A549 (cell line): ENCODE data around the gene APP. TPM values are rescaled to one million over a fixed set of nuclear protein-coding genes. Genes with fewer than 3 reads are reported as not detected.

ENCODE experiments used
- ATAC-seq, 2 experiments: fragments of 200-7000 bp in 1 of 2; fragments of >200 bp in 1 of 2; cut with Nextera tagmentation in 1 of 2; cut with Tn5 transposase in 1 of 2; 3 replicates each; pipeline versions ENCODE4 v1.8.0 to v1.9.1; 2018 to 2020; ENCODE audit warnings: mild to moderate bottlenecking in 1 of 2, moderate library complexity in 1 of 2
- CTCF ChIA-PET: fragments of 300-600 bp; sonication (Branson Sonifier 250); formaldehyde crosslinking; extraction: SDS; loops from one replicate; lab custom pipeline; 2021; ENCODE audit warnings: antibody characterized with exemption, inconsistent platforms; lab: Yijun Ruan, JAX
- POLR2A ChIA-PET: fragments of 350-600 bp; formaldehyde crosslinking; extraction: SDS; loops from one replicate; lab custom pipeline; 2021; ENCODE audit warnings: antibody characterized with exemption, inconsistent platforms; lab: Yijun Ruan, JAX
- DNase-seq, 2 experiments: peaks; one replicate each; pipeline versions ENCODE4 v3.0.0 to v3.0.0-alpha.2; 2011 to 2016; ENCODE audit warnings: low read depth in 1 of 2, low spot score in 1 of 2
- FAIRE-seq: peaks from 2 replicates; lab custom pipeline; 2011; peaks lifted over from hg19 to GRCh38; lab: Jason Lieb, UNC
- H3K27ac ChIP-seq, 2 experiments: fragments of >200 bp; sonication (Bioruptor Twin); formaldehyde crosslinking; 3 replicates each; pipeline ENCODE4 v1.5.1; 2016 to 2017
- H3K4me1 ChIP-seq: fragments of >200 bp; sonication (Bioruptor Twin); formaldehyde crosslinking; 3 replicates; pipeline ENCODE4 v1.6.1; 2016
- H3K4me2 ChIP-seq: fragments of >200 bp; sonication (Bioruptor Twin); formaldehyde crosslinking; 3 replicates; pipeline ENCODE4 v1.6.1; 2016
- H3K4me3 ChIP-seq: fragments of >200 bp; sonication (Bioruptor Twin); formaldehyde crosslinking; 3 replicates; pipeline ENCODE4 v1.5.1; 2016
- H3K9me3 ChIP-seq: fragments of >200 bp; sonication (Bioruptor Twin); formaldehyde crosslinking; 3 replicates; pipeline ENCODE4 v1.6.1; 2016
- BHLHE40 ChIP-seq: IDR thresholded peaks from 2 replicates; pipeline ENCODE4 v1.6.1; 2012; ENCODE audit warnings: low read depth, low read length, inconsistent platforms
- CBX2 ChIP-seq: fragments of 200-600 bp; sonication (generic); IDR thresholded peaks from 2 replicates; pipeline ENCODE4 v1.6.1; 2016; ENCODE audit warnings: low read depth, mild to moderate bottlenecking, borderline replicate concordance
- CEBPB ChIP-seq, 2 experiments: fragments of >200 bp in 1 of 2; sonication (Bioruptor Twin) in 1 of 2; formaldehyde crosslinking in 1 of 2; IDR thresholded peaks; 2 replicates each; pipeline ENCODE4 v1.6.1; 2012 to 2016
- CHD2 ChIP-seq: fragments of 150-350 bp; IDR thresholded peaks from 2 replicates; pipeline ENCODE4 v1.6.1; 2014; ENCODE audit warnings: low read length; ENCODE audit not compliant: partially characterized antibody
- FOSL2 ChIP-seq, 2 experiments: fragments of 450-650 bp in 1 of 2; fragments of >200 bp in 1 of 2; sonication (Bioruptor Twin) in 1 of 2; formaldehyde crosslinking; IDR thresholded peaks; 2 replicates each; pipeline versions ENCODE4 v1.5.0 to v1.6.1; 2016 to 2020; ENCODE audit warnings: mild to moderate bottlenecking in 1 of 2, moderate library complexity in 1 of 2
- GATA3 ChIP-seq: IDR thresholded peaks from 2 replicates; pipeline ENCODE4 v1.6.1; 2012; ENCODE audit warnings: borderline replicate concordance
- HDAC2 ChIP-seq: fragments of 200-600 bp; sonication (generic); IDR thresholded peaks from 2 replicates; pipeline ENCODE4 v1.6.1; 2016
- JUNB ChIP-seq: fragments of >200 bp; sonication (Bioruptor Twin); formaldehyde crosslinking; IDR thresholded peaks from 2 replicates; pipeline ENCODE4 v1.6.1; 2016
- KDM1A ChIP-seq: fragments of 200-600 bp; sonication (generic); IDR thresholded peaks from 2 replicates; pipeline ENCODE4 v1.6.1; 2016; ENCODE audit warnings: low read depth, mild to moderate bottlenecking
- KDM5A ChIP-seq: fragments of 200-600 bp; sonication (generic); IDR thresholded peaks from 2 replicates; pipeline ENCODE4 v1.6.1; 2016; ENCODE audit warnings: antibody characterized with exemption, mild to moderate bottlenecking
- MAFK ChIP-seq: fragments of 450-650 bp; IDR thresholded peaks from 2 replicates; pipeline ENCODE4 v1.6.1; 2014; ENCODE audit not compliant: partially characterized antibody
- MYC ChIP-seq: IDR thresholded peaks from 2 replicates; pipeline ENCODE4 v1.6.1; 2012; ENCODE audit warnings: mild to moderate bottlenecking, inconsistent platforms, low read length, improper control_type of control experiment, borderline replicate concordance
- NFE2L2 ChIP-seq: fragments of 150-350 bp; conservative IDR thresholded peaks from 2 replicates; pipeline ENCODE4 v1.6.1; 2014; ENCODE audit warnings: low read length
- NR3C1 ChIP-seq: fragments of >200 bp; sonication (Bioruptor Twin); formaldehyde crosslinking; IDR thresholded peaks from 3 replicates; pipeline ENCODE4 v1.6.1; 2017
- PHF8 ChIP-seq: fragments of 200-600 bp; sonication (generic); IDR thresholded peaks from 2 replicates; pipeline ENCODE4 v1.6.1; 2016; ENCODE audit warnings: low read depth, mild to moderate bottlenecking, antibody characterized with exemption, moderate library complexity, borderline replicate concordance
- RAD21 ChIP-seq, 2 experiments: fragments of >200 bp in 1 of 2; sonication (Bioruptor Twin) in 1 of 2; formaldehyde crosslinking in 1 of 2; IDR thresholded peaks in 1 of 2; conservative IDR thresholded peaks in 1 of 2; 2 replicates in 1 of 2; 3 replicates in 1 of 2; pipeline ENCODE4 v1.6.1; 2012 to 2018; ENCODE audit warnings: inconsistent platforms in 1 of 2
- RCOR1 ChIP-seq: fragments of 150-350 bp; IDR thresholded peaks from 2 replicates; pipeline ENCODE4 v1.6.1; 2014; ENCODE audit warnings: antibody characterized with exemption, low read length, low read depth
- RNF2 ChIP-seq: fragments of 200-600 bp; sonication (generic); IDR thresholded peaks from 2 replicates; pipeline ENCODE4 v1.6.1; 2016; ENCODE audit warnings: low read depth, mild to moderate bottlenecking, antibody characterized with exemption, moderate library complexity, borderline replicate concordance
- TP53 ChIP-seq: fragments of 250-450 bp; sonication (Bioruptor Pico); IDR thresholded peaks from 2 replicates; pipeline ENCODE4 v1.5.0; 2021; ENCODE audit warnings: mild to moderate bottlenecking, moderate library complexity
- ZC3H11A ChIP-seq: fragments of 450-650 bp; IDR thresholded peaks from 2 replicates; pipeline ENCODE4 v1.6.1; 2014; ENCODE audit warnings: antibody characterized with exemption, mild to moderate bottlenecking
- ZFP36 ChIP-seq: fragments of 450-650 bp; IDR thresholded peaks from 2 replicates; pipeline ENCODE4 v1.6.1; 2014; ENCODE audit warnings: borderline replicate concordance; ENCODE audit not compliant: partially characterized antibody
- ZNF302 ChIP-seq: fragments of 250-450 bp; sonication (Bioruptor Pico); IDR thresholded peaks from 2 replicates; pipeline ENCODE4 v1.9.0; 2021; ENCODE audit warnings: inconsistent platforms, mild to moderate bottlenecking, moderate library complexity
- WGBS: methylation state at CpG from one replicate; pipeline ENCODE4 v1.1.6; 2017; ENCODE audit errors: missing lambda C conversion rate; 5-methylcytosine and 5-hydroxymethylcytosine counted together
- polyA plus RNA-seq, 4 experiments: library from polyadenylated mRNA; depleted of rRNA in 3 of 4; stranded (reverse); fragments of >200 nt; fragmentation: RNase III in 1 of 4; extraction: RNeasy Plus Mini Kit Qiagen cat#74134 plus additional on column Dnase treatment in 1 of 4; gene quantifications; 2 replicates in 3 of 4; 3 replicates in 1 of 4; pipeline ENCODE4 v1.2.3, GENCODE V29; 2011 to 2017
- TF ChIP-seq, protein P1 (sequence below): fragments of 250-450 bp; sonication (Bioruptor Pico); IDR thresholded peaks from 2 replicates; pipeline ENCODE4 v1.5.0; 2021; ENCODE audit warnings: mild to moderate bottlenecking, moderate library complexity, borderline replicate concordance
- TF ChIP-seq, protein P2 (sequence below): fragments of 200-600 bp; sonication (generic); IDR thresholded peaks from 2 replicates; pipeline ENCODE4 v1.6.1; 2016; ENCODE audit warnings: antibody characterized with exemption, mild to moderate bottlenecking, moderate library complexity
- TF ChIP-seq, protein P3 (sequence below): fragments of >200 bp; sonication (Bioruptor Twin); formaldehyde crosslinking; IDR thresholded peaks from 3 replicates; pipeline ENCODE4 v1.5.1; 2016
- TF ChIP-seq, protein P4 (sequence below): fragments of 250-450 bp; sonication (Bioruptor Pico); IDR thresholded peaks from 2 replicates; pipeline ENCODE4 v1.5.0; 2020; ENCODE audit warnings: low read depth, mild to moderate bottlenecking, moderate library complexity
- TF ChIP-seq, protein P5 (sequence below): fragments of >200 bp; sonication (Bioruptor Twin); formaldehyde crosslinking; IDR thresholded peaks from 3 replicates; pipeline ENCODE4 v1.6.1; 2016

APP gene
- polyA plus RNA-seq, 2 of the 4 experiments (the other 2 are of a cell fraction) = 540 to 565 TPM

DNA sequence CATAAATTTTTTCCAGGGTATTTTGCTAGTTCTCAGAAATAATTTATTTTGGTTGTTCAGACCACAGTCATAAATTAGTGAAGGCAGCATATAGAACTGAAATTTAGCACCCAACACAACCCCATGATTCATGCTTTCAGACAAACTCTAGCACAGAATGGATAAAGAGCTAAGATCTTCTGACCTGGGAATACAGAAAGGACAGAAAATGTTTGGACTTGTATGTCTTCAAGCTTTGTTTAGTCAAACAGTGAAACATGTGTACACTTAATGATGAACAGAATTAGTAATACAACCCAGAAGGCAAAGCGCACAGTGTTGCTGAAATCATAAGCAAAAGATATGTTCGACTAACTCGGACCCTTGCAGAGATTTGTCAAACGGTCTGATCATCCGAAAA lies 205.6 kb downstream of the APP start:
- H3K9me3 ChIP-seq = no peaks in the 10 kb centered on the region
- 90% methylated on average over 5 of the region's 5 CpGs for WGBS
- ChIA-PET CTCF (no interaction called here), POLR2A (no interaction called here)
- TF ChIP-seq CEBPB (IDR thresholded peaks at IDR 0.05) (no peak), TP53 (CRISPR knock-in tag) (no peak), GATA3 (no peak), ZFP36 (no peak), ZNF302 (no peak), BHLHE40 (no peak), MAFK (no peak), ZC3H11A (no peak), HDAC2 (no peak), RNF2 (no peak), RAD21 (conservative IDR thresholded peaks at IDR 0.05 in 1 of 2, IDR thresholded peaks at IDR 0.05 in 1 of 2) (no peak), RCOR1 (no peak), KDM5A (no peak), NFE2L2 (no peak)
- TF ChIP-seq, protein P1, sequence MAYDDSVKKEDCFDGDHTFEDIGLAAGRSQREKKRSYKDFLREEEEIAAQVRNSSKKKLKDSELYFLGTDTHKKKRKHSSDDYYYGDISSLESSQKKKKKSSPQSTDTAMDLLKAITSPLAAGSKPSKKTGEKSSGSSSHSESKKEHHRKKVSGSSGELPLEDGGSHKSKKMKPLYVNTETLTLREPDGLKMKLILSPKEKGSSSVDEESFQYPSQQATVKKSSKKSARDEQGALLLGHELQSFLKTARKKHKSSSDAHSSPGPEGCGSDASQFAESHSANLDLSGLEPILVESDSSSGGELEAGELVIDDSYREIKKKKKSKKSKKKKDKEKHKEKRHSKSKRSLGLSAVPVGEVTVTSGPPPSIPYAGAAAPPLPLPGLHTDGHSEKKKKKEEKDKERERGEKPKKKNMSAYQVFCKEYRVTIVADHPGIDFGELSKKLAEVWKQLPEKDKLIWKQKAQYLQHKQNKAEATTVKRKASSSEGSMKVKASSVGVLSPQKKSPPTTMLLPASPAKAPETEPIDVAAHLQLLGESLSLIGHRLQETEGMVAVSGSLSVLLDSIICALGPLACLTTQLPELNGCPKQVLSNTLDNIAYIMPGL (CRISPR knock-in tag) = no peak
- TF ChIP-seq, protein P2, sequence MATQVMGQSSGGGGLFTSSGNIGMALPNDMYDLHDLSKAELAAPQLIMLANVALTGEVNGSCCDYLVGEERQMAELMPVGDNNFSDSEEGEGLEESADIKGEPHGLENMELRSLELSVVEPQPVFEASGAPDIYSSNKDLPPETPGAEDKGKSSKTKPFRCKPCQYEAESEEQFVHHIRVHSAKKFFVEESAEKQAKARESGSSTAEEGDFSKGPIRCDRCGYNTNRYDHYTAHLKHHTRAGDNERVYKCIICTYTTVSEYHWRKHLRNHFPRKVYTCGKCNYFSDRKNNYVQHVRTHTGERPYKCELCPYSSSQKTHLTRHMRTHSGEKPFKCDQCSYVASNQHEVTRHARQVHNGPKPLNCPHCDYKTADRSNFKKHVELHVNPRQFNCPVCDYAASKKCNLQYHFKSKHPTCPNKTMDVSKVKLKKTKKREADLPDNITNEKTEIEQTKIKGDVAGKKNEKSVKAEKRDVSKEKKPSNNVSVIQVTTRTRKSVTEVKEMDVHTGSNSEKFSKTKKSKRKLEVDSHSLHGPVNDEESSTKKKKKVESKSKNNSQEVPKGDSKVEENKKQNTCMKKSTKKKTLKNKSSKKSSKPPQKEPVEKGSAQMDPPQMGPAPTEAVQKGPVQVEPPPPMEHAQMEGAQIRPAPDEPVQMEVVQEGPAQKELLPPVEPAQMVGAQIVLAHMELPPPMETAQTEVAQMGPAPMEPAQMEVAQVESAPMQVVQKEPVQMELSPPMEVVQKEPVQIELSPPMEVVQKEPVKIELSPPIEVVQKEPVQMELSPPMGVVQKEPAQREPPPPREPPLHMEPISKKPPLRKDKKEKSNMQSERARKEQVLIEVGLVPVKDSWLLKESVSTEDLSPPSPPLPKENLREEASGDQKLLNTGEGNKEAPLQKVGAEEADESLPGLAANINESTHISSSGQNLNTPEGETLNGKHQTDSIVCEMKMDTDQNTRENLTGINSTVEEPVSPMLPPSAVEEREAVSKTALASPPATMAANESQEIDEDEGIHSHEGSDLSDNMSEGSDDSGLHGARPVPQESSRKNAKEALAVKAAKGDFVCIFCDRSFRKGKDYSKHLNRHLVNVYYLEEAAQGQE = no peak
- TF ChIP-seq, protein P3, sequence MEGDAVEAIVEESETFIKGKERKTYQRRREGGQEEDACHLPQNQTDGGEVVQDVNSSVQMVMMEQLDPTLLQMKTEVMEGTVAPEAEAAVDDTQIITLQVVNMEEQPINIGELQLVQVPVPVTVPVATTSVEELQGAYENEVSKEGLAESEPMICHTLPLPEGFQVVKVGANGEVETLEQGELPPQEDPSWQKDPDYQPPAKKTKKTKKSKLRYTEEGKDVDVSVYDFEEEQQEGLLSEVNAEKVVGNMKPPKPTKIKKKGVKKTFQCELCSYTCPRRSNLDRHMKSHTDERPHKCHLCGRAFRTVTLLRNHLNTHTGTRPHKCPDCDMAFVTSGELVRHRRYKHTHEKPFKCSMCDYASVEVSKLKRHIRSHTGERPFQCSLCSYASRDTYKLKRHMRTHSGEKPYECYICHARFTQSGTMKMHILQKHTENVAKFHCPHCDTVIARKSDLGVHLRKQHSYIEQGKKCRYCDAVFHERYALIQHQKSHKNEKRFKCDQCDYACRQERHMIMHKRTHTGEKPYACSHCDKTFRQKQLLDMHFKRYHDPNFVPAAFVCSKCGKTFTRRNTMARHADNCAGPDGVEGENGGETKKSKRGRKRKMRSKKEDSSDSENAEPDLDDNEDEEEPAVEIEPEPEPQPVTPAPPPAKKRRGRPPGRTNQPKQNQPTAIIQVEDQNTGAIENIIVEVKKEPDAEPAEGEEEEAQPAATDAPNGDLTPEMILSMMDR = no peak
- TF ChIP-seq, protein P4, sequence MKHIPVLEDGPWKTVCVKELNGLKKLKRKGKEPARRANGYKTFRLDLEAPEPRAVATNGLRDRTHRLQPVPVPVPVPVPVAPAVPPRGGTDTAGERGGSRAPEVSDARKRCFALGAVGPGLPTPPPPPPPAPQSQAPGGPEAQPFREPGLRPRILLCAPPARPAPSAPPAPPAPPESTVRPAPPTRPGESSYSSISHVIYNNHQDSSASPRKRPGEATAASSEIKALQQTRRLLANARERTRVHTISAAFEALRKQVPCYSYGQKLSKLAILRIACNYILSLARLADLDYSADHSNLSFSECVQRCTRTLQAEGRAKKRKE (CRISPR knock-in tag) = no peak
- DNase-seq (no peak), ATAC-seq (no peak), FAIRE-seq (no peak)
- no peak overlapping the region for H3K4me3 ChIP-seq
- H3K27ac ChIP-seq = no peak overlapping the region
- H3K4me2 ChIP-seq = no peak overlapping the region
- H3K4me1 ChIP-seq = peaks cover 19% of the 10 kb centered on the region

DNA sequence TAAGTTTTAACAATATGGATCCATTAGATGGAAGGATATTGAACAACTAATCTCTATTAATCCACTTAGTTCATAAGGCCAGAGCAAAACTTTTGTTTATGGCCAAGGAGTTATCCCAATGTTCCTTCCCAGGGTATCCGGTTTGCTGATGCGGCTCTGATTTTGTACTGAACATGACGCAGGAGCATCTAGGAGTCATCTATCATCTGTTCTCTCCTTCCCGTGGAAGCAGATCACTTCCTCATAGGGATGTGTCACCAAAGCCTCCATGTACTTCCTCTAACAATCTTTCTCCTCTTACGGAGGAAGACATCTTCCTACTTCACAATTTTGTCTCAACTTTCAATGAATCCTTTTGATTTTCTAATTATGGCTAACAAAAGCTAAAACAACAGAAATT lies 206.6 kb downstream of the APP start:
- CTCF ChIA-PET = interaction anchor here (0.7 kb wide), 1 partner anchor 429 kb away, joined by 3 read pairs; no protein-coding TSS in a partner anchor
- DNase-seq = no peak
- peak overlapping the region; percentile 55 for H3K4me2 ChIP-seq
- 80% methylated on average over 5 of the region's 5 CpGs for WGBS
- H3K4me3 ChIP-seq = no peak overlapping the region
- TF ChIP-seq NR3C1 (no peak), CHD2 (no peak), ZC3H11A (no peak), PHF8 (no peak), ZFP36 (no peak), MAFK (no peak), MYC (no peak), BHLHE40 (no peak), FOSL2 (IDR thresholded peaks at IDR 0.05) (no peak), FOSL2 (CRISPR knock-in tag; IDR thresholded peaks at IDR 0.05) (no peak), KDM1A (no peak), CBX2 (no peak), JUNB (no peak)
- TF ChIP-seq, protein P5, sequence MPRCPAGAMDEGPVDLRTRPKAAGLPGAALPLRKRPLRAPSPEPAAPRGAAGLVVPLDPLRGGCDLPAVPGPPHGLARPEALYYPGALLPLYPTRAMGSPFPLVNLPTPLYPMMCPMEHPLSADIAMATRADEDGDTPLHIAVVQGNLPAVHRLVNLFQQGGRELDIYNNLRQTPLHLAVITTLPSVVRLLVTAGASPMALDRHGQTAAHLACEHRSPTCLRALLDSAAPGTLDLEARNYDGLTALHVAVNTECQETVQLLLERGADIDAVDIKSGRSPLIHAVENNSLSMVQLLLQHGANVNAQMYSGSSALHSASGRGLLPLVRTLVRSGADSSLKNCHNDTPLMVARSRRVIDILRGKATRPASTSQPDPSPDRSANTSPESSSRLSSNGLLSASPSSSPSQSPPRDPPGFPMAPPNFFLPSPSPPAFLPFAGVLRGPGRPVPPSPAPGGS = no peak
- no peak for ATAC-seq
- 0 out of 6 replicates have a peak overlapping the region, but pooled peaks of 1 of the 2 experiments have one; percentile 54 for H3K27ac ChIP-seq
- POLR2A ChIA-PET = no interaction called here
- H3K4me1 ChIP-seq = peaks cover 19% of the 10 kb centered on the region
- no peak for FAIRE-seq
- no peaks in the 10 kb centered on the region for H3K9me3 ChIP-seq
